ENCODE results near the gene EMC10.

EMC10 gene

DNA sequence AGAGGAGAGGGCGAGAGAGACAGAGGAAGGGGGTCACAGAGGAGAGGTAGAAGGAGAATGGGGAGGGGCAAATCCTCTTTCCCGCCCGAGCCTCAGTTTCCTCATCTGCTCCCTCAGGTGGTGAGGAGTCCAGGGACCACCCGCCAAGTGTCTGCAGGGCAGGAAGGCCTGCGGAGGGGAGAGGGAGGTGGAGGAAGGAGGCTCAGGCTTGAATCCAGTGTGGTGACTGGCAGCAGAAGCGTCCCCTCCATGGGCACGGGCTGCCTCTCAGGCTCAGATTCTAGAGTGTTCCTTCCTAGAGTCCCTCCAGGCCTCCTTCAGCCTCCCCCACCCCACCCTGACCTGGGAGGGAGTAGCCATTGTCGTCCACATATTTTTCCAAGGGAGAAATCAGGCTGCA lies 16.9 kb downstream of the EMC10 start:
- POLR2A ChIA-PET, result no interaction called here
- CTCF ChIA-PET, result no interaction called here
- TF ChIP-seq, protein P1, sequence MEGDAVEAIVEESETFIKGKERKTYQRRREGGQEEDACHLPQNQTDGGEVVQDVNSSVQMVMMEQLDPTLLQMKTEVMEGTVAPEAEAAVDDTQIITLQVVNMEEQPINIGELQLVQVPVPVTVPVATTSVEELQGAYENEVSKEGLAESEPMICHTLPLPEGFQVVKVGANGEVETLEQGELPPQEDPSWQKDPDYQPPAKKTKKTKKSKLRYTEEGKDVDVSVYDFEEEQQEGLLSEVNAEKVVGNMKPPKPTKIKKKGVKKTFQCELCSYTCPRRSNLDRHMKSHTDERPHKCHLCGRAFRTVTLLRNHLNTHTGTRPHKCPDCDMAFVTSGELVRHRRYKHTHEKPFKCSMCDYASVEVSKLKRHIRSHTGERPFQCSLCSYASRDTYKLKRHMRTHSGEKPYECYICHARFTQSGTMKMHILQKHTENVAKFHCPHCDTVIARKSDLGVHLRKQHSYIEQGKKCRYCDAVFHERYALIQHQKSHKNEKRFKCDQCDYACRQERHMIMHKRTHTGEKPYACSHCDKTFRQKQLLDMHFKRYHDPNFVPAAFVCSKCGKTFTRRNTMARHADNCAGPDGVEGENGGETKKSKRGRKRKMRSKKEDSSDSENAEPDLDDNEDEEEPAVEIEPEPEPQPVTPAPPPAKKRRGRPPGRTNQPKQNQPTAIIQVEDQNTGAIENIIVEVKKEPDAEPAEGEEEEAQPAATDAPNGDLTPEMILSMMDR (IDR thresholded peaks at IDR 0.05; ENCODE audit: control extremely low read depth, extremely low read depth, low read depth, missing control alignments), result no peak
- DNase-seq (ENCODE audit: extremely low spot score), result no peak

DNA sequence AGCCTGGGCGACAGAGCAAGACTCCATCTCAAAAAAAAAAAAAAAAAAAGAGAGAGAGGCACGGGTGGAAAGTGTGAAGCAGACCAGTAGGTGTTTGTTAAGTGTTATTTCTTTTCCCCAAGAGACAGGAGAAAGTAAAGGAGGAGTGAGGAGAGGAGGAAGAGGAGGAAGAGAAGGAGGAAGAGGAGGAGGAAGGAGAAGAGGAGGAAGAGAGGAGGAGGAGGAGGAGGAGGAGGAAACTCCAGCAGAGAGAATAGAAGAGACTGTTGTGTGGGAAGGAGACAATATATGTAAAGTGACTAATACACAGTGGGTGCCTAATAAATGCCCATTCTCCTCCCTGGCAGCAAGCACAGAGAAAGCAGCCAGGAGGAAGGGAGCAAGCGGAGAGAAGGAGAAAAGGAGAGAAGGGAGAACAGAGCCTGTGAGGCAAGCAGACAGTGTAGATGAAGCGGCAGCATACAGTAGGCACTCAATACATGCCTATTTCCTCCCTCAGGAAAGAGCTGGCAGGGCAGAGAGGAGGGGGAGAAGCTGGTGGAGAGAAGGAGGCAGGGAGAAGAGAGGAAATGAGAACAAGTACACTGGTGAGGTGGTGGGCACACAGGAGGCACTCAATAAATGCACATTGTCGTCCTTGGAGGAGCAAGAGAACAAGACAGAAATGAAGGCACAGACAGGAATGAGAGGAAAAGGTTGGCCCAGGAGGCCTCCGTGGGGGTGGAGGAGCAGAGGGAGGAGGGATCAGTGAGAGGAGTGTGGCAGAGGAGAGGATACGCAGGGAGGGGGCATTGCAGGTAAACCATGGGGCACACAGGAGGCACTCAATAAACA lies 18.1 kb downstream of the EMC10 start:
- no peak for DNase-seq (ENCODE audit: extremely low spot score)
- CTCF ChIA-PET, result interaction anchor here (0.9 to 1.0 kb wide), 2 partner anchors 34 to 216 kb away, joined by 3 read pairs; no protein-coding TSS in a partner anchor
- POLR2A ChIA-PET, result interaction anchor here (0.7 kb wide), 1 partner anchor 15 kb away, joined by 3 read pairs; no protein-coding TSS in a partner anchor
- TF ChIP-seq, protein P1 (IDR thresholded peaks at IDR 0.05; ENCODE audit: control extremely low read depth, extremely low read depth, low read depth, missing control alignments), result no peak

DNA sequence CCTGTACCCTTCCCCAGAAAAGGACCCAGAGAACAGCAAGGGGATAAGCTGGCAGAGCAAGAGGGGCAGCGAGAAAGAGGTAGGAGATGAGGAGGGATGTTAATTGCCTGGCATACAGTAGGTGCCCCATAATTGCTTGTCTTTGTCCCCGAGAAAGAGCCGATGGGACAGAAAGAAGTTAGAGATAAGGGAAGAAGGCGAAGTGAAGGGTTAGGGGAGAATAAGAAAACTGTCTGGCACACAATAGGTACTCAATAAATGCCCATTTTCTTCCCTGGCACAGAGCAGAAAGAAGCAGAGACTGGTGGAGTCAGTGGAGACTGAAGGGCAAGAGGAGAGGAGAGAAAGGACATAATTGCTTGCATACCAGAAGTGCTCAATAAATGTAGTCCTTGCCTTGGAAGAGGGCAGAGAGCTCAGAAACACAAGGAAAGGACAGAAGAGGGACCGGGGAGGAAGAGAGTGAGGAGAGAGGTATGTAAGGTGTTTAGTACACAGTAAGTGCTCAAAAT lies 18.8 kb downstream of the EMC10 start:
- ChIA-PET CTCF (interaction anchor here (0.9 to 1.0 kb wide), 2 partner anchors 35 to 216 kb away, joined by 3 read pairs; no protein-coding TSS in a partner anchor), POLR2A (interaction anchor here (0.7 kb wide), 1 partner anchor 16 kb away, joined by 3 read pairs; no protein-coding TSS in a partner anchor)
- TF ChIP-seq, protein P1 (IDR thresholded peaks at IDR 0.05; ENCODE audit: control extremely low read depth, extremely low read depth, low read depth, missing control alignments), result no peak
- no peak for DNase-seq (ENCODE audit: extremely low spot score)

DNA sequence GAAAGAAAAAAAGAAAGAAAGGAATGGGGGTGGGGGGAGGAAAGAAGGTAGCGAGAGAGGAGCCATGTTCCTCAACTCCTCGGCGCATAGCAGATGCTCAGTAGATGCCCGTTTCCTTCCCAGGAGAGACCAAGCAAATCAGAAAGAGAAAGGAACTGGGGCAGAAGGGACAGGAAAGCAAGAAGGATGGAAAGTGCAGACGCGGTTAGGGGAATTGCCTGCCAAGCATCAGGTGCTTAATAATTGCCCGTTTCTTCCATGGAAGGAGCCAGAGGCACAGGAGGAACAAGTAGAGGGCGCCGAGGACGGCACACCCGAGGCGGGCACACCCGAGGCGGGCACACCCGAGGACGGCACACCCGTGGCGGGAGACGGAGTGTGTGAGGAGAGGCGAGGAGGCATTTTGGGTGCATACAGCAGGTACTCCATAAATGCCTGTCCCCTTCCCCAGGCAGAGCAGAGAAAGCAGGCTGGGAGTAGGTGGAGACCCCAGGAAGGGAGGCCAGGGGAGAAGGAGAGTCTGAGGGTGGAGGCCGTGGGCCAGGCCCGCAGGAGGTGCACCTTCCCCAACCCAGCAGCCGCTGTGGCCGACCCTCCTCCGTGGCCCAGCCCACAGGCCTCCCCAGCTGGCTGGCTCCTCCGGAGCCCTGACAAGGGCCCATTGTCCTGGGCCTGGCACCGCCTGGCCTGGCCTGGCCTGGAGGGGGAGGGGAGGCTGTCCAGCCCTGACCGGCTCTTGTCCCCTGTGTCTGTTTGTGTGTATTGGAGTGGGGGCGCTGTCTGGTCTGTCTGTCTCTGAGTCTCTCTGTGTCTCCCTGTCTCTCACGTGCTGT lies 20.1 kb downstream of the EMC10 start:
- DNase-seq (ENCODE audit: extremely low spot score), result no peak
- TF ChIP-seq, protein P1 (IDR thresholded peaks at IDR 0.05; ENCODE audit: control extremely low read depth, extremely low read depth, low read depth, missing control alignments), result no peak
- ChIA-PET CTCF (no interaction called here), POLR2A (no interaction called here)

DNA sequence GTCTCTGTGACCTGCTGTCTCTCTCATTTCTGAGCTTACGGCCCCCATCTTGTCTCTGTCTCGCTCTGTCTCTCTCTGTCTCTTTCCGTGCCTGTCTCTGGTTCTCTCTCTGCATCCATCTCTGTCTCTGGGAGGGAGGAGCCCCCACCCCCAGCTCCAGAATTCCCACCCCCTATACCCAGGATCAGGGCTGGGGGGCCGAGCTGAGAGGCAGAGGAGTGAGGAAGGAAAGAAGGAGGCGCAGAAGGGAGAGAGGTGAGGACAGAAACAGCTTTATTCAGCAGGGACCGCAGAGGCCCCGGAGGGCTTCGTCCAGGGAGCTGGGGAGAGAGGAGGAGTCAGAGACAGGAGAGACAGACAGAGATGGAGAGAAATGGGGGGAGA lies 20.7 kb downstream of the EMC10 start:
- TF ChIP-seq, protein P1 (IDR thresholded peaks at IDR 0.05; ENCODE audit: control extremely low read depth, extremely low read depth, low read depth, missing control alignments), result no peak
- DNase-seq (ENCODE audit: extremely low spot score), result no peak
- POLR2A ChIA-PET, result no interaction called here
- CTCF ChIA-PET, result no interaction called here
